ENCODE measurements around the gene FOXP1.

DNA sequence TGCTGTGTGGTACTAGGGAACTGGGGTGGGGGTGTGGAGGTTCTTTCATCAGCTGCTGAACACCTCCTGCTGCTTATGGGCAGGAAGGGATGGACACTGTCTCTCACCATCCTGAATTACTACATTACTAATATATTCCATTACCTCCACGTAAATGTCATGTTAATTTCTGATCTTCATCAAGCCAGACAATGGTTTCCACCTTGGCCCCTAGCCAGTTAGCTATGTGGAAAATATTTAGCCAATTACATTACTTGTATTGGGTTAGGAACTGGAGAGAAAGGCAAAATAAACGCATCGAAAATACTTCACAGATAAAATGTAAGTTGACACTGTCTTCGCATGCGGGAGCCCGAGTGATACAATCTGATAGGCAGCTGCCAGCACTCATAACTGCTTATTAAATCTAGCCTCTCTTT is 95.1 kb downstream of the FOXP1 start:
- TF ChIP-seq CTCF (IDR thresholded peaks at IDR 0.05) (no peak), POLR2A (IDR thresholded peaks at IDR 0.05) (no peak), EP300 (IDR thresholded peaks at IDR 0.05) (no peak)
